ENCODE results near the gene RGS12. TPM values are rescaled to one million over a fixed set of nuclear protein-coding genes. Genes with fewer than 3 reads are reported as not detected.

The RGS12 gene
- total RNA-seq, 1 donor from 2014 or later, result 107 TPM

DNA sequence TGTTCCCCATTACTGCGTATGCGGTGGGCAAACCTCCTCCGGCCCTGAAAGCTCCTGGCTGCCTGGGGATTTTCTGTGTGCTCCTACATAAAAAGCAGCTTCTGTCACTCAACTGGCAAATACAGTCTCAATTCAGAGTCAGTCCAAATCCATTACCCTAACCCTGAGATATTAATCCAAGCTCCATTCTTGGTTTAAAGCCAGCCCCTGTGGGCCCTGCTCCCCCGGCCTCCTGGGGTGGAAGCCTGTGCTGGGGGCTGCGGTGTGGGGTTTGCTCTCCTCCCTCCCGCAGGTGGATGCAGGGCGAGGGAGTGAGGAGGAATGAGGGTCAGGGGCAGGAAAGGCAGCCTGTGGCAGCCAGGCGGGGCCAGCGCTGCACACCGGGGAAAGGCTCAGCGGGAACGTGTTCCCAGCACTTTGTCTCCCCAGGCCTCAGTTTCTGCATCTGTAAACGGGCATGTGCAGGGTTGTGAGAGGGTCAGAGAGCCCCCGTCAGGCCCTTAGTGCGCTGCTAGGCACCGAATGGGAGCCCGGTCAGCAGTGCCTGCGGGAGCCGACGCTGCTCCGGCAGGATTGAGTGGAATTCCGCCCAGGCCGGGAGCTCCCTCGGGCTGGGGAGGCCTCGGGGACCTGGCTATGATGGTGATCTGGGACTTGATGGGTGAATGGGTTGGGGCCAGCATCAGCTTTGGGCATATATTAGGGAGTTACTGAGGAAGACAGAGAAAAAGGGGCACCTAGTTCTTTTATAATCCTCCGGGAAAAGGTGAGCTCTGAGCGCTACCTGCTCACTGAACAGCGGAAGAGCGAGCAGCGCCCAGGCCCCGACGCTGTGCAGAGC, 6.3 kb upstream of the RGS12 start:
- H3K27me3 Mint-ChIP-seq (ENCODE audit: unreplicated experiment), result peaks cover 9% of the 10 kb centered on the region
- peaks cover 11% of the 10 kb centered on the region for H3K9me3 Mint-ChIP-seq (ENCODE audit: unreplicated experiment)
- no peak overlapping the region for H3K4me3 Mint-ChIP-seq (ENCODE audit: unreplicated experiment)
- H3K36me3 Mint-ChIP-seq (ENCODE audit: unreplicated experiment), result peaks cover 4% of the 10 kb centered on the region
- DNase-seq, result no peak
- peaks cover 4% of the 10 kb centered on the region for H3K4me1 Mint-ChIP-seq (ENCODE audit: low read depth, unreplicated experiment)
- TF ChIP-seq, protein P1, sequence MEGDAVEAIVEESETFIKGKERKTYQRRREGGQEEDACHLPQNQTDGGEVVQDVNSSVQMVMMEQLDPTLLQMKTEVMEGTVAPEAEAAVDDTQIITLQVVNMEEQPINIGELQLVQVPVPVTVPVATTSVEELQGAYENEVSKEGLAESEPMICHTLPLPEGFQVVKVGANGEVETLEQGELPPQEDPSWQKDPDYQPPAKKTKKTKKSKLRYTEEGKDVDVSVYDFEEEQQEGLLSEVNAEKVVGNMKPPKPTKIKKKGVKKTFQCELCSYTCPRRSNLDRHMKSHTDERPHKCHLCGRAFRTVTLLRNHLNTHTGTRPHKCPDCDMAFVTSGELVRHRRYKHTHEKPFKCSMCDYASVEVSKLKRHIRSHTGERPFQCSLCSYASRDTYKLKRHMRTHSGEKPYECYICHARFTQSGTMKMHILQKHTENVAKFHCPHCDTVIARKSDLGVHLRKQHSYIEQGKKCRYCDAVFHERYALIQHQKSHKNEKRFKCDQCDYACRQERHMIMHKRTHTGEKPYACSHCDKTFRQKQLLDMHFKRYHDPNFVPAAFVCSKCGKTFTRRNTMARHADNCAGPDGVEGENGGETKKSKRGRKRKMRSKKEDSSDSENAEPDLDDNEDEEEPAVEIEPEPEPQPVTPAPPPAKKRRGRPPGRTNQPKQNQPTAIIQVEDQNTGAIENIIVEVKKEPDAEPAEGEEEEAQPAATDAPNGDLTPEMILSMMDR (IDR thresholded peaks at IDR 0.05; ENCODE audit: partially characterized antibody, unreplicated experiment), result no peak
- H3K27ac Mint-ChIP-seq (ENCODE audit: unreplicated experiment), result no peak overlapping the region

DNA sequence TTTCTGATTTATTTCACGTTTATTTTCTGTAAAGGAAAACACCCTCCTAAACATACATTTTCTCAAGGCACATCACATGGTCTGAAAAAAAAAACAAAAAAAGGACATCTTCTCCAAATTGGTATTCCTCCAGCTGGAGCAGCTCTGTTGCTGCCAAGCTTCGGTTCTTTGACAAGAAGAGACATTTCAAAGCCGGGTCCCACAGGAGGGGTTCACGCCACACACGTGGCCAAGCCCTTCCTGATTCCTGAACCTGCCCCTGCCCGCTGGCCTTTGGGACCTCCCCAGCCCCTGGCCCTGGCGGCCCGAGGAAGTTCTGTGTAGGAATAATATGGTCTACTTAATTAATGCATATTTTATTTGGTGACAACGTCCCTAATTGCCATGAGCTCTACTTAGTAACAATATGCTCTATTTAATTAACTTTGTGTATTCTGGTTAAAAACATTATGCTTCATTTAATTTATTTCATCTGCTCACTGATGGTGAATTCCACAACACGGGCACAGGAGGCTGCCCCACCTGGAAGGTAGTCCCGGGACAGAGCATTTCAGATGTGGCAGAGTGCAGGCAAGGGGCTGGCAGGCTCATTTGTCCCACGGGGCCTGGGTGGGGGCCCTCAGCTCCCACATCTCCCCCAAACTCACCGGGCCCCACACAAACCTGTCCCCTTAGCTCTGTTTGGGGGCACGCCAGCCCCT, 5.4 kb upstream of the RGS12 start:
- no peak overlapping the region for H3K4me3 Mint-ChIP-seq (ENCODE audit: unreplicated experiment)
- peaks cover 13% of the 10 kb centered on the region for H3K27me3 Mint-ChIP-seq (ENCODE audit: unreplicated experiment)
- peaks cover 11% of the 10 kb centered on the region for H3K9me3 Mint-ChIP-seq (ENCODE audit: unreplicated experiment)

DNA sequence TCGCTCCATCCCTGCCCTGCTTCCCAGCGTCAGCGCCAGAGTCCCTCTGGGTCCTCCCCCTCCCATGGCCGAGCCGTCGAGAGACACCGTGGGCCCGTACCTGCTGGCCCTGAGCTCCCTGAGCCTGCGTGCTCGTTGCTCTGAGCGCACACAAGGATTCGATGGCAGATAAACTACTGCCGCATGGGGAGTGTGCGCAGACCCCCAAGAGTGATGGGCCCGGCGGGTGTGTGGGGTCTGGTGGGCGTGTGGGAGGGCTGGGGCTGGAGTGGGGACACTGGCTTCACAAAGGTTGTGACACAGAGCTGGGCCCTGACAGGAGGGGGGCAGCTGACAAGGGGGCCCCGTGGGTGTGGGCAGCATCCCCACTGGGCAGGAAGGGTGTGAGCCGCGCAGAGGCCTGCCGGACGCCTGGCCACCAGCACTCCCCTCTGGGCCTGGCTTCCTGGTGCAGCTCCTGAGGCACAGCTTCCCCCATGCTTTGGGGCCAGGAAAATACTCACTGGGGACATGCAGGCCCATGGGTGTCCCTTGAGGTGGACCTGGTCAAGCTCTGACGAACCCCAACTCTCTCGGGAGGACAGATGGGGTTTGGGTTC, 4.8 kb upstream of the RGS12 start:
- no peak overlapping the region for H3K4me3 Mint-ChIP-seq (ENCODE audit: unreplicated experiment)

More for the DNA sequence above, 5.4 kb upstream of the RGS12 start:
- DNase-seq, result no peak
- Mint-ChIP-seq H3K27ac (ENCODE audit: unreplicated experiment) (no peak overlapping the region), H3K4me1 (ENCODE audit: low read depth, unreplicated experiment) (peaks cover 6% of the 10 kb centered on the region), H3K36me3 (ENCODE audit: unreplicated experiment) (no peaks in the 10 kb centered on the region)
- TF ChIP-seq, protein P1 (IDR thresholded peaks at IDR 0.05; ENCODE audit: partially characterized antibody, unreplicated experiment), result no peak

DNA sequence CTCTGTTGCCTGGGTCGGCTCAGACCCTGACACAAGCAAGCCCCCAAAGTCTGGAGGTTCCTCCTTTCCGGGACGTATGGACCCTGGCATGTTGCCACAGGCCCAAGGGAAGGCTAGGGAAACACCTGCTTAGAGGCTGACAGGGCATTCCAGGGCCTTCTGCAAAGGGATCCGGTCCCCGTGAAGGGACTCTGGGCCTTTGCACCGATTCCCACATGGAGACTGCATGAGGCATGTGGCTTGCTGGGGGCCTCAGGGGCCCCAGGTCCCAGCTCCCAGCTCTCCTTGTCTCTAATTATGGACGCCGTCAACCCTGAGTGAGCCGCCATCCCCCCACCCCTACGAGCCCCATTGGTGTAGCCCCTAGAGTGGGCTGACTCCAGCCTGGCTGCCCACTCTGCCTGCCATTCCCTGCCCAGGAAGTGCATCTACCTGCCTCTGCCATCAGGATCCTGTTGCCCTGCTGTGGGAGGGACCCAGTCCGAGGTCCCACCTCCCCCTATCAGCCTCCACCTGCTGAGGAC, 4.2 kb upstream of the RGS12 start:
- TF ChIP-seq, protein P1 (IDR thresholded peaks at IDR 0.05; ENCODE audit: partially characterized antibody, unreplicated experiment), result no peak
- peaks cover 7% of the 10 kb centered on the region for H3K4me1 Mint-ChIP-seq (ENCODE audit: low read depth, unreplicated experiment)
- no peak overlapping the region for H3K4me3 Mint-ChIP-seq (ENCODE audit: unreplicated experiment)
- no peaks in the 10 kb centered on the region for H3K36me3 Mint-ChIP-seq (ENCODE audit: unreplicated experiment)
- DNase-seq, result no peak
- peaks cover 8% of the 10 kb centered on the region for H3K9me3 Mint-ChIP-seq (ENCODE audit: unreplicated experiment)
- H3K27ac Mint-ChIP-seq (ENCODE audit: unreplicated experiment), result no peak overlapping the region
- peaks cover 14% of the 10 kb centered on the region for H3K27me3 Mint-ChIP-seq (ENCODE audit: unreplicated experiment)

More for the DNA sequence above, 4.8 kb upstream of the RGS12 start:
- Mint-ChIP-seq H3K4me1 (ENCODE audit: low read depth, unreplicated experiment) (peaks cover 6% of the 10 kb centered on the region), H3K36me3 (ENCODE audit: unreplicated experiment) (no peaks in the 10 kb centered on the region), H3K9me3 (ENCODE audit: unreplicated experiment) (peaks cover 11% of the 10 kb centered on the region), H3K27me3 (ENCODE audit: unreplicated experiment) (peaks cover 13% of the 10 kb centered on the region), H3K27ac (ENCODE audit: unreplicated experiment) (no peak overlapping the region)
- TF ChIP-seq, protein P1 (IDR thresholded peaks at IDR 0.05; ENCODE audit: partially characterized antibody, unreplicated experiment), result no peak
- DNase-seq, result no peak
